SK-N-SH (cell line): ENCODE results near the gene SSTR1.

ENCODE experiments used
- JUND ChIP-seq: IDR thresholded peaks from 2 replicates; pipeline ENCODE4 v1.4.0; 2012
- TF ChIP-seq, protein P1 (sequence below): fragments of 200-600 bp; sonication (generic); IDR thresholded peaks from 2 replicates; pipeline ENCODE4 v1.6.1; 2017; ENCODE audit warnings: antibody characterized with exemption, mild to moderate bottlenecking, moderate library complexity

DNA sequence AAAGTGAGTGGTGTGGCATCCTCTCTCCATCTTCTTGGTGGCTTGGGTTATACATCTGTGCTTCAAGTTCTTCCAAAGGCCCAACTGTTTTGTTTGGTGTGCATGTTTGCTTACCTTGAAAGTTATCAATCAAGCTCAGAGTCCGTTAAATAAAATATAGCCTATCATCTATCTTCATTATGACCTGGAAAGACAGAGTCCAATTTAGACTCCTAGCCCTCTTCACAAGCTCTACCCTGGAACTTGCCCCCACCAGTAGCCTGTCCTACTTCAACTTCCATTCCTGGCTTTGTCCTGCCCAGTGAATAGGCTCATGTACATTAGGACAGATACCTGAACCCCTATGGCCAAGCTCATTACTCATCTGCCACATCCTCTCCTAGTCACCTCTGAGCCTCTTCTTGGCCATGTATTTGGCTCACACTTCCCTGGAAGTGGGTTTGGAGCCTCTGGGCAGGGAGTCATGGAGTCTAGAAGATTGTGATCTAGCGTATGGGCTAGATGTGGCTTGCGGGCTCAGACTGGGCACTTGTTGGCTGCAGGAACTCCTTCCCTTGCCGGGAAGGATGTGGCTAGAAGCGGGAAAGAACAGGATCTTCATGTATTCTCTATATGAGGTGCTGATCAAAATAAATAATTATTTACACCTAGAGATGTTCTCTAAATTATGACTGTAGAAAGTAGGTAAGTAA is 6.4 kb upstream of the SSTR1 start:
- TF ChIP-seq, protein P1, sequence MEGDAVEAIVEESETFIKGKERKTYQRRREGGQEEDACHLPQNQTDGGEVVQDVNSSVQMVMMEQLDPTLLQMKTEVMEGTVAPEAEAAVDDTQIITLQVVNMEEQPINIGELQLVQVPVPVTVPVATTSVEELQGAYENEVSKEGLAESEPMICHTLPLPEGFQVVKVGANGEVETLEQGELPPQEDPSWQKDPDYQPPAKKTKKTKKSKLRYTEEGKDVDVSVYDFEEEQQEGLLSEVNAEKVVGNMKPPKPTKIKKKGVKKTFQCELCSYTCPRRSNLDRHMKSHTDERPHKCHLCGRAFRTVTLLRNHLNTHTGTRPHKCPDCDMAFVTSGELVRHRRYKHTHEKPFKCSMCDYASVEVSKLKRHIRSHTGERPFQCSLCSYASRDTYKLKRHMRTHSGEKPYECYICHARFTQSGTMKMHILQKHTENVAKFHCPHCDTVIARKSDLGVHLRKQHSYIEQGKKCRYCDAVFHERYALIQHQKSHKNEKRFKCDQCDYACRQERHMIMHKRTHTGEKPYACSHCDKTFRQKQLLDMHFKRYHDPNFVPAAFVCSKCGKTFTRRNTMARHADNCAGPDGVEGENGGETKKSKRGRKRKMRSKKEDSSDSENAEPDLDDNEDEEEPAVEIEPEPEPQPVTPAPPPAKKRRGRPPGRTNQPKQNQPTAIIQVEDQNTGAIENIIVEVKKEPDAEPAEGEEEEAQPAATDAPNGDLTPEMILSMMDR = no peak
- TF ChIP-seq JUND = no peak
